Measurements from ENCODE around the gene COQ8A.

DNA sequence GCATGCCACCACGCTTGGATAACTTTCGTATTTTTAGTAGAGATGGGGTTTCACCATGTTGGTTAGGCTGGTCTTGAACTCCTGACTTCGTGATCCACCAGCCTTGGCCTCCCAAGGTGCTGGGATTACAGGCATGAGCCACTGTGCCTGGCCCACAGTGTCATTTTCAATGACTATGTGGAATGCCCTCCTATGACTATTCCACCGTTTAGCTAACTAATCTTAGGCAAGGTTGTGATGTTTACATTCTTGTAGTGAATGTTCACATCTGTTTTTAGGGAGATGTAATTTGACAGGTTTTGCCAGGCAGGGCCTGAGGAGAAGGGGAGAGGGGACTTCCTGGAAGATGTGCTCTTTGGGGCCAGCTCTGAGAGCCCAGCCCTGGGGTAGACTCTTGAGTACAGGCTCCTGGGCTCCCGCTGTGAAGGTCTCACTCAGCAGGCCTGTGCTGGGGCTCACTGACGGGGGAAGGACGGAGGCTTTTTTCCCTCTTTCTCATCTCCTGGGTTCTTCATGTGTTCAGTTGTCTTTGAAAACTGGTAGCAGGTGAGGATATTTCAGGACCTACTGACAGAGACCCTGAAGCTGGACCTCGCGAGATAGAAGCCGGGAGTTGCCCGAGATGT is 13.2 kb downstream of the COQ8A start:
- TF ChIP-seq, protein P1, sequence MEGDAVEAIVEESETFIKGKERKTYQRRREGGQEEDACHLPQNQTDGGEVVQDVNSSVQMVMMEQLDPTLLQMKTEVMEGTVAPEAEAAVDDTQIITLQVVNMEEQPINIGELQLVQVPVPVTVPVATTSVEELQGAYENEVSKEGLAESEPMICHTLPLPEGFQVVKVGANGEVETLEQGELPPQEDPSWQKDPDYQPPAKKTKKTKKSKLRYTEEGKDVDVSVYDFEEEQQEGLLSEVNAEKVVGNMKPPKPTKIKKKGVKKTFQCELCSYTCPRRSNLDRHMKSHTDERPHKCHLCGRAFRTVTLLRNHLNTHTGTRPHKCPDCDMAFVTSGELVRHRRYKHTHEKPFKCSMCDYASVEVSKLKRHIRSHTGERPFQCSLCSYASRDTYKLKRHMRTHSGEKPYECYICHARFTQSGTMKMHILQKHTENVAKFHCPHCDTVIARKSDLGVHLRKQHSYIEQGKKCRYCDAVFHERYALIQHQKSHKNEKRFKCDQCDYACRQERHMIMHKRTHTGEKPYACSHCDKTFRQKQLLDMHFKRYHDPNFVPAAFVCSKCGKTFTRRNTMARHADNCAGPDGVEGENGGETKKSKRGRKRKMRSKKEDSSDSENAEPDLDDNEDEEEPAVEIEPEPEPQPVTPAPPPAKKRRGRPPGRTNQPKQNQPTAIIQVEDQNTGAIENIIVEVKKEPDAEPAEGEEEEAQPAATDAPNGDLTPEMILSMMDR (IDR thresholded peaks at IDR 0.05), result no peak
- TF ChIP-seq POLR2A (IDR thresholded peaks at IDR 0.05), result no peak
